ENCODE results near the gene SMURF2. TPM values are rescaled to one million over a fixed set of nuclear protein-coding genes. Genes with fewer than 3 reads are reported as not detected.

Gene SMURF2
- total RNA-seq, 1 experiment from 2014 or later = 23.0 TPM

- ChIA-PET POLR2A (no interaction called here), CTCF (no interaction called here)
- ATAC-seq = no peak
- Mint-ChIP-seq H3K4me3 (no peak overlapping the region), H3K36me3 (no peaks in the 10 kb centered on the region), H3K4me1 (peaks cover 5% of the 10 kb centered on the region), H3K27ac (no peak overlapping the region), H3K9me3 (no peaks in the 10 kb centered on the region), H3K27me3 (ENCODE audit: low read depth) (no peaks in the 10 kb centered on the region)
- TF ChIP-seq CDX4 (CRISPR knock-in tag; IDR thresholded peaks at IDR 0.05; ENCODE audit: borderline replicate concordance) = no peak
- no peak for TF ChIP-seq JUN (CRISPR knock-in tag; IDR thresholded peaks at IDR 0.05)
- no peak for TF ChIP-seq FOXP1 (CRISPR knock-in tag; IDR thresholded peaks at IDR 0.05; ENCODE audit: borderline replicate concordance)
- no peak for TF ChIP-seq ZNF671 (CRISPR knock-in tag; IDR thresholded peaks at IDR 0.05)
- no peak for TF ChIP-seq JAZF1 (CRISPR knock-in tag; IDR thresholded peaks at IDR 0.05)
- TF ChIP-seq, protein P1, sequence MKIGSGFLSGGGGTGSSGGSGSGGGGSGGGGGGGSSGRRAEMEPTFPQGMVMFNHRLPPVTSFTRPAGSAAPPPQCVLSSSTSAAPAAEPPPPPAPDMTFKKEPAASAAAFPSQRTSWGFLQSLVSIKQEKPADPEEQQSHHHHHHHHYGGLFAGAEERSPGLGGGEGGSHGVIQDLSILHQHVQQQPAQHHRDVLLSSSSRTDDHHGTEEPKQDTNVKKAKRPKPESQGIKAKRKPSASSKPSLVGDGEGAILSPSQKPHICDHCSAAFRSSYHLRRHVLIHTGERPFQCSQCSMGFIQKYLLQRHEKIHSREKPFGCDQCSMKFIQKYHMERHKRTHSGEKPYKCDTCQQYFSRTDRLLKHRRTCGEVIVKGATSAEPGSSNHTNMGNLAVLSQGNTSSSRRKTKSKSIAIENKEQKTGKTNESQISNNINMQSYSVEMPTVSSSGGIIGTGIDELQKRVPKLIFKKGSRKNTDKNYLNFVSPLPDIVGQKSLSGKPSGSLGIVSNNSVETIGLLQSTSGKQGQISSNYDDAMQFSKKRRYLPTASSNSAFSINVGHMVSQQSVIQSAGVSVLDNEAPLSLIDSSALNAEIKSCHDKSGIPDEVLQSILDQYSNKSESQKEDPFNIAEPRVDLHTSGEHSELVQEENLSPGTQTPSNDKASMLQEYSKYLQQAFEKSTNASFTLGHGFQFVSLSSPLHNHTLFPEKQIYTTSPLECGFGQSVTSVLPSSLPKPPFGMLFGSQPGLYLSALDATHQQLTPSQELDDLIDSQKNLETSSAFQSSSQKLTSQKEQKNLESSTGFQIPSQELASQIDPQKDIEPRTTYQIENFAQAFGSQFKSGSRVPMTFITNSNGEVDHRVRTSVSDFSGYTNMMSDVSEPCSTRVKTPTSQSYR (CRISPR knock-in tag; IDR thresholded peaks at IDR 0.05) = no peak
- no peak for TF ChIP-seq TEAD4 (CRISPR knock-in tag; IDR thresholded peaks at IDR 0.05)
- no peak for TF ChIP-seq IRF2 (CRISPR knock-in tag; IDR thresholded peaks at IDR 0.05; ENCODE audit: borderline replicate concordance, low read depth)
- no peak for TF ChIP-seq CREB1 (CRISPR knock-in tag; IDR thresholded peaks at IDR 0.05)
- TF ChIP-seq ZNF423 (CRISPR knock-in tag; IDR thresholded peaks at IDR 0.05) = no peak
- TF ChIP-seq ZNF219 (CRISPR knock-in tag; IDR thresholded peaks at IDR 0.05; ENCODE audit: borderline replicate concordance) = no peak
- TF ChIP-seq, protein P2, sequence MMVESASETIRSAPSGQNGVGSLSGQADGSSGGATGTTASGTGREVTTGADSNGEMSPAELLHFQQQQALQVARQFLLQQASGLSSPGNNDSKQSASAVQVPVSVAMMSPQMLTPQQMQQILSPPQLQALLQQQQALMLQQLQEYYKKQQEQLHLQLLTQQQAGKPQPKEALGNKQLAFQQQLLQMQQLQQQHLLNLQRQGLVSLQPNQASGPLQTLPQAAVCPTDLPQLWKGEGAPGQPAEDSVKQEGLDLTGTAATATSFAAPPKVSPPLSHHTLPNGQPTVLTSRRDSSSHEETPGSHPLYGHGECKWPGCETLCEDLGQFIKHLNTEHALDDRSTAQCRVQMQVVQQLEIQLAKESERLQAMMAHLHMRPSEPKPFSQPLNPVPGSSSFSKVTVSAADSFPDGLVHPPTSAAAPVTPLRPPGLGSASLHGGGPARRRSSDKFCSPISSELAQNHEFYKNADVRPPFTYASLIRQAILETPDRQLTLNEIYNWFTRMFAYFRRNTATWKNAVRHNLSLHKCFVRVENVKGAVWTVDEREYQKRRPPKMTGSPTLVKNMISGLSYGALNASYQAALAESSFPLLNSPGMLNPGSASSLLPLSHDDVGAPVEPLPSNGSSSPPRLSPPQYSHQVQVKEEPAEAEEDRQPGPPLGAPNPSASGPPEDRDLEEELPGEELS (CRISPR knock-in tag; IDR thresholded peaks at IDR 0.05) = no peak
- no peak for TF ChIP-seq ZSCAN18 (CRISPR knock-in tag; IDR thresholded peaks at IDR 0.05)
- no peak for TF ChIP-seq ZNF232 (CRISPR knock-in tag; IDR thresholded peaks at IDR 0.05)
- no peak for TF ChIP-seq ATF1 (CRISPR knock-in tag; IDR thresholded peaks at IDR 0.05)
- TF ChIP-seq SMAD4 (CRISPR knock-in tag; IDR thresholded peaks at IDR 0.05) = no peak
- TF ChIP-seq ZNF138 (CRISPR knock-in tag; conservative IDR thresholded peaks at IDR 0.05) = no peak
- no peak for TF ChIP-seq FOXK1 (CRISPR knock-in tag; IDR thresholded peaks at IDR 0.05)
- no peak for DNase-seq (ENCODE audit: low spot score)
Observed at GRCh38 chr17:64687961-64688360, 25.9 kb upstream of the SMURF2 start.

- POLR2A ChIA-PET = no interaction called here
- H3K27ac Mint-ChIP-seq = no peak overlapping the region
- H3K4me1 Mint-ChIP-seq = peaks cover 5% of the 10 kb centered on the region
- no peak for DNase-seq (ENCODE audit: low spot score)
- H3K27me3 Mint-ChIP-seq (ENCODE audit: low read depth) = no peaks in the 10 kb centered on the region
- CTCF ChIA-PET = no interaction called here
- TF ChIP-seq JUN (CRISPR knock-in tag; IDR thresholded peaks at IDR 0.05) (no peak), ZNF219 (CRISPR knock-in tag; IDR thresholded peaks at IDR 0.05; ENCODE audit: borderline replicate concordance) (no peak), ZMAT4 (CRISPR knock-in tag; IDR thresholded peaks at IDR 0.05) (no peak)
- TF ChIP-seq, protein P3, sequence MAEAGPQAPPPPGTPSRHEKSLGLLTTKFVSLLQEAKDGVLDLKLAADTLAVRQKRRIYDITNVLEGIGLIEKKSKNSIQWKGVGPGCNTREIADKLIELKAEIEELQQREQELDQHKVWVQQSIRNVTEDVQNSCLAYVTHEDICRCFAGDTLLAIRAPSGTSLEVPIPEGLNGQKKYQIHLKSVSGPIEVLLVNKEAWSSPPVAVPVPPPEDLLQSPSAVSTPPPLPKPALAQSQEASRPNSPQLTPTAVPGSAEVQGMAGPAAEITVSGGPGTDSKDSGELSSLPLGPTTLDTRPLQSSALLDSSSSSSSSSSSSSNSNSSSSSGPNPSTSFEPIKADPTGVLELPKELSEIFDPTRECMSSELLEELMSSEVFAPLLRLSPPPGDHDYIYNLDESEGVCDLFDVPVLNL (CRISPR knock-in tag; IDR thresholded peaks at IDR 0.05; ENCODE audit: borderline replicate concordance, low read depth) = no peak
- TF ChIP-seq, protein P4, sequence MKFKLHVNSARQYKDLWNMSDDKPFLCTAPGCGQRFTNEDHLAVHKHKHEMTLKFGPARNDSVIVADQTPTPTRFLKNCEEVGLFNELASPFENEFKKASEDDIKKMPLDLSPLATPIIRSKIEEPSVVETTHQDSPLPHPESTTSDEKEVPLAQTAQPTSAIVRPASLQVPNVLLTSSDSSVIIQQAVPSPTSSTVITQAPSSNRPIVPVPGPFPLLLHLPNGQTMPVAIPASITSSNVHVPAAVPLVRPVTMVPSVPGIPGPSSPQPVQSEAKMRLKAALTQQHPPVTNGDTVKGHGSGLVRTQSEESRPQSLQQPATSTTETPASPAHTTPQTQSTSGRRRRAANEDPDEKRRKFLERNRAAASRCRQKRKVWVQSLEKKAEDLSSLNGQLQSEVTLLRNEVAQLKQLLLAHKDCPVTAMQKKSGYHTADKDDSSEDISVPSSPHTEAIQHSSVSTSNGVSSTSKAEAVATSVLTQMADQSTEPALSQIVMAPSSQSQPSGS (CRISPR knock-in tag; IDR thresholded peaks at IDR 0.05; ENCODE audit: borderline replicate concordance, low read depth) = no peak
- H3K9me3 Mint-ChIP-seq = no peaks in the 10 kb centered on the region
- no peaks in the 10 kb centered on the region for H3K36me3 Mint-ChIP-seq
- no peak overlapping the region for H3K4me3 Mint-ChIP-seq
- no peak for ATAC-seq
Observed at GRCh38 chr17:64687376-64687775, 25.3 kb upstream of the SMURF2 start.

Data from WTC11 (cell line).